Activated CD8-positive, alpha-beta memory T cell treated with anti-CD3 and anti-CD28 coated beads for 36 hours (primary cell): ENCODE results near the gene FBN2. TPM values are rescaled to one million over a fixed set of nuclear protein-coding genes. Genes with fewer than 3 reads are reported as not detected.

ENCODE experiments used
- CTCF ChIA-PET: fragments of 350-600 bp; sonication (Branson Sonifier 250); formaldehyde crosslinking; loops from one replicate; lab custom pipeline; 2021; ENCODE audit warnings: antibody characterized with exemption; lab: Charles Lee
- POLR2A ChIA-PET: fragments of 350-600 bp; sonication (Branson Sonifier 250); formaldehyde crosslinking; loops from one replicate; lab custom pipeline; 2021; ENCODE audit warnings: antibody characterized with exemption; lab: Charles Lee
- total RNA-seq, 2 experiments: library from RNA; stranded (reverse); gene quantifications; one replicate each; pipeline ENCODE4 v1.2.3, GENCODE V29; 2021

Gene FBN2
- total RNA-seq, result not detected

- POLR2A ChIA-PET, result no interaction called here
- CTCF ChIA-PET, result no interaction called here
These were observed at the start of gene FBN2 for GRCh38 chr5:128538000-128538249. TSS of gene FBN2 (minus strand) at chr5:128538245. CDS start at chr5:128537603, 642 bp downstream.

GRCh38 chr5:128587275-128587674 lies 49.2 kb upstream of the FBN2 start:
- CTCF ChIA-PET, result no interaction called here

GRCh38 chr5:128586848-128587247 lies 48.8 kb upstream of the FBN2 start:
- CTCF ChIA-PET, result no interaction called here
- POLR2A ChIA-PET, result no interaction called here

More at GRCh38 chr5:128587275-128587674, 49.2 kb upstream of the FBN2 start:
- POLR2A ChIA-PET, result no interaction called here

- ChIA-PET CTCF (no interaction called here), POLR2A (no interaction called here)
These were observed 41.6 kb upstream of the FBN2 start for GRCh38 chr5:128579639-128580038.

- ChIA-PET CTCF (no interaction called here), POLR2A (no interaction called here)
These were observed 41.0 kb upstream of the FBN2 start for GRCh38 chr5:128579093-128579492.

GRCh38 chr5:128574041-128574440 lies 36.0 kb upstream of the FBN2 start:
- POLR2A ChIA-PET, result no interaction called here
- CTCF ChIA-PET, result interaction anchor here (0.6 kb wide), 1 partner anchor 27 kb away, joined by 3 read pairs; no protein-coding TSS in a partner anchor

GRCh38 chr5:128572930-128573319 lies 34.9 kb upstream of the FBN2 start:
- ChIA-PET POLR2A (no interaction called here), CTCF (no interaction called here)

- POLR2A ChIA-PET, result no interaction called here
- CTCF ChIA-PET, result no interaction called here
These were observed 34.2 kb upstream of the FBN2 start for GRCh38 chr5:128572051-128572929.

GRCh38 chr5:128566178-128566577 lies 28.1 kb upstream of the FBN2 start:
- ChIA-PET CTCF (no interaction called here), POLR2A (no interaction called here)

- POLR2A ChIA-PET, result no interaction called here
- CTCF ChIA-PET, result no interaction called here
These were observed 21.6 kb upstream of the FBN2 start for GRCh38 chr5:128559300-128560297.

GRCh38 chr5:128553747-128554146 lies 15.7 kb upstream of the FBN2 start:
- CTCF ChIA-PET, result no interaction called here
- POLR2A ChIA-PET, result no interaction called here

- CTCF ChIA-PET, result no interaction called here
- POLR2A ChIA-PET, result no interaction called here
These were observed 13.4 kb upstream of the FBN2 start for GRCh38 chr5:128551476-128551875.

GRCh38 chr5:128549496-128549895 lies 11.5 kb upstream of the FBN2 start:
- CTCF ChIA-PET, result no interaction called here

GRCh38 chr5:128546658-128547281 lies 8.7 kb upstream of the FBN2 start:
- ChIA-PET POLR2A (no interaction called here), CTCF (no interaction called here)

More at GRCh38 chr5:128549496-128549895, 11.5 kb upstream of the FBN2 start:
- POLR2A ChIA-PET, result no interaction called here

- ChIA-PET CTCF (no interaction called here), POLR2A (no interaction called here)
These were observed 3.3 kb upstream of the FBN2 start for GRCh38 chr5:128541385-128541784.

- ChIA-PET CTCF (no interaction called here), POLR2A (no interaction called here)
These were observed 989 bp upstream of the FBN2 start for GRCh38 chr5:128539038-128539429.

GRCh38 chr5:128538250-128539037 lies 399 bp upstream of the FBN2 start:
- ChIA-PET CTCF (no interaction called here), POLR2A (no interaction called here)

GRCh38 chr5:128537221-128537999 lies 635 bp downstream of the FBN2 start:
- POLR2A ChIA-PET, result no interaction called here
- CTCF ChIA-PET, result no interaction called here
